H9 (cell line): ENCODE results near the gene SLC26A6. TPM values are rescaled to one million over a fixed set of nuclear protein-coding genes. Genes with fewer than 3 reads are reported as not detected.

Experiments used
- DNase-seq: peaks from one replicate; pipeline ENCODE4 v3.0.0-alpha.2; 2017
- H2AFZ ChIP-seq: one replicate; pipeline ENCODE4 v1.6.1; 2013; ENCODE audit warnings: mild to moderate bottlenecking, low read length, control low read depth, moderate library complexity
- H2AK5ac ChIP-seq: 2 replicates; pipeline ENCODE4 v1.6.1; 2013; ENCODE audit warnings: low read length, control low read depth, mixed read lengths; ENCODE audit not compliant: insufficient read length
- H2BK120ac ChIP-seq: one replicate; pipeline ENCODE4 v1.6.1; 2013; ENCODE audit warnings: low read depth, mild to moderate bottlenecking, low read length, control low read depth, inconsistent platforms; ENCODE audit not compliant: poor library complexity, severe bottlenecking
- H2BK12ac ChIP-seq: 2 replicates; pipeline ENCODE4 v1.6.1; 2013; ENCODE audit warnings: low read length, control low read depth, mixed read lengths, low read depth; ENCODE audit not compliant: insufficient read length
- H2BK15ac ChIP-seq: 2 replicates; pipeline ENCODE4 v1.6.1; 2013; ENCODE audit warnings: low read depth, low read length, control low read depth
- H2BK20ac ChIP-seq: one replicate; pipeline ENCODE4 v1.6.1; 2013; ENCODE audit warnings: low read depth, mild to moderate bottlenecking, low read length, control low read depth, inconsistent platforms; ENCODE audit not compliant: poor library complexity, severe bottlenecking
- H2BK5ac ChIP-seq: 2 replicates; pipeline ENCODE4 v1.6.1; 2013; ENCODE audit warnings: low read length, control low read depth, mixed read lengths; ENCODE audit not compliant: insufficient read length
- H3K14ac ChIP-seq: 2 replicates; pipeline ENCODE4 v1.6.1; 2013; ENCODE audit warnings: low read length, control low read depth; ENCODE audit not compliant: insufficient read depth
- H3K18ac ChIP-seq: 2 replicates; pipeline ENCODE4 v1.6.1; 2013; ENCODE audit warnings: low read depth, mild to moderate bottlenecking, mixed read lengths, low read length, control low read depth; ENCODE audit not compliant: insufficient read length
- H3K23ac ChIP-seq: 2 replicates; pipeline ENCODE4 v1.6.1; 2013; ENCODE audit warnings: low read length, control low read depth, mixed read lengths, low read depth; ENCODE audit not compliant: insufficient read length
- H3K23me2 ChIP-seq: 2 replicates; pipeline ENCODE4 v1.6.1; 2013; ENCODE audit warnings: low read depth, mild to moderate bottlenecking, mixed read lengths, low read length, control low read depth; ENCODE audit not compliant: insufficient read length, poor library complexity, severe bottlenecking
- H3K27ac ChIP-seq: 2 replicates; pipeline ENCODE4 v1.5.1; 2013; ENCODE audit warnings: low read length, control low read depth, mixed read lengths, low read depth; ENCODE audit not compliant: insufficient read length
- H3K27me3 ChIP-seq: 2 replicates; pipeline ENCODE4 v1.6.1; 2013; ENCODE audit warnings: low read length, control low read depth, inconsistent platforms; ENCODE audit not compliant: insufficient read depth
- H3K4ac ChIP-seq: 2 replicates; pipeline ENCODE4 v1.6.1; 2013; ENCODE audit warnings: low read depth, mild to moderate bottlenecking, control low read depth, inconsistent platforms, low read length, moderate library complexity
- H3K4me1 ChIP-seq: 2 replicates; pipeline ENCODE4 v1.6.1; 2013; ENCODE audit warnings: low read length, control low read depth, inconsistent platforms; ENCODE audit not compliant: insufficient read depth
- H3K4me2 ChIP-seq: 2 replicates; pipeline ENCODE4 v1.6.1; 2013; ENCODE audit warnings: low read length, control low read depth, mixed read lengths; ENCODE audit not compliant: insufficient read length, insufficient read depth
- H3K56ac ChIP-seq: 2 replicates; pipeline ENCODE4 v1.6.1; 2013; ENCODE audit warnings: low read depth, mild to moderate bottlenecking, mixed read lengths, low read length, control low read depth; ENCODE audit not compliant: insufficient read length
- H3K79me1 ChIP-seq: 2 replicates; pipeline ENCODE4 v1.6.1; 2013; ENCODE audit warnings: low read depth, mild to moderate bottlenecking, moderate library complexity, low read length, control low read depth, inconsistent platforms; ENCODE audit not compliant: insufficient read depth, poor library complexity, severe bottlenecking
- H3K79me2 ChIP-seq: 2 replicates; pipeline ENCODE4 v1.6.1; 2013; ENCODE audit warnings: low read length, control low read depth, inconsistent platforms; ENCODE audit not compliant: insufficient read depth
- H3K9ac ChIP-seq: 2 replicates; pipeline ENCODE4 v1.6.1; 2013; ENCODE audit warnings: low read length, control low read depth, mixed read lengths; ENCODE audit not compliant: insufficient read length; ENCODE audit errors: extremely low read depth
- H3K9me3 ChIP-seq: one replicate; pipeline ENCODE4 v1.6.1; 2013; ENCODE audit warnings: low read depth, low read length, inconsistent platforms; ENCODE audit not compliant: control insufficient read depth
- H3T11ph ChIP-seq: one replicate; pipeline ENCODE4 v1.6.1; 2013; ENCODE audit warnings: mild to moderate bottlenecking, low read length, control low read depth, inconsistent platforms
- H4K20me1 ChIP-seq: one replicate; pipeline ENCODE4 v1.6.1; 2013; ENCODE audit not compliant: control insufficient read depth, insufficient read length, insufficient read depth
- H4K5ac ChIP-seq: 2 replicates; pipeline ENCODE4 v1.6.1; 2013; ENCODE audit warnings: low read depth, mild to moderate bottlenecking, mixed read lengths, low read length, control low read depth; ENCODE audit not compliant: insufficient read length
- H4K8ac ChIP-seq: replicated peaks from 2 replicates; pipeline ENCODE4 v1.6.1; 2013; ENCODE audit warnings: low read length, control low read depth, mixed read lengths, low read depth; ENCODE audit not compliant: insufficient read length
- H4K91ac ChIP-seq: 2 replicates; pipeline ENCODE4 v1.6.1; 2013; ENCODE audit warnings: low read depth, mild to moderate bottlenecking, moderate library complexity, mixed read lengths, low read length, control low read depth; ENCODE audit not compliant: insufficient read length
- H3K27ac Mint-ChIP-seq, 3 experiments: 2 replicates in 2 of 3; 3 replicates in 1 of 3; pipeline ENCODE4 v1.8.0; 2020 to 2021; ENCODE audit warnings: mixed read lengths in 3 of 3, mild to moderate bottlenecking in 1 of 3, moderate library complexity in 1 of 3
- H3K27me3 Mint-ChIP-seq: 2 replicates; pipeline ENCODE4 v1.8.0; 2021; ENCODE audit warnings: low read depth, mild to moderate bottlenecking, moderate library complexity, mixed read lengths
- H3K36me3 Mint-ChIP-seq, 3 experiments: 2 replicates in 2 of 3; 3 replicates in 1 of 3; pipeline ENCODE4 v1.8.0; 2020 to 2021; ENCODE audit warnings: low read depth in 3 of 3, mixed read lengths in 3 of 3; ENCODE audit not compliant: insufficient read depth in 1 of 3
- H3K4me1 Mint-ChIP-seq, 2 experiments: 2 replicates each; pipeline ENCODE4 v1.8.0; 2020; ENCODE audit warnings: mixed read lengths in 2 of 2
- H3K4me3 Mint-ChIP-seq, 2 experiments: 2 replicates in 1 of 2; 3 replicates in 1 of 2; pipeline ENCODE4 v1.8.0; 2020 to 2021; ENCODE audit warnings: mild to moderate bottlenecking in 2 of 2, mixed read lengths in 2 of 2, moderate library complexity in 1 of 2
- H3K9me3 Mint-ChIP-seq, 2 experiments: 2 replicates in 1 of 2; 3 replicates in 1 of 2; pipeline ENCODE4 v1.8.0; 2020; ENCODE audit warnings: mild to moderate bottlenecking in 2 of 2, mixed read lengths in 2 of 2, moderate library complexity in 1 of 2
- CTCF ChIP-seq: fragments of 200-600 bp; sonication (generic); conservative IDR thresholded peaks from 3 replicates; pipeline ENCODE4 v1.8.0; 2021; ENCODE audit warnings: antibody characterized with exemption, mild to moderate bottlenecking
- WGBS: extraction: QIAGEN DNeasy Blood & Tissue Kit; methylation state at CpG from one replicate; pipeline ENCODE4 v1.1.7; 2013; ENCODE audit warnings: missing lambda C conversion rate, low lambda C conversion rate, mixed read lengths; ENCODE audit not compliant: insufficient read length; ENCODE audit errors: extremely low coverage; 5-methylcytosine and 5-hydroxymethylcytosine counted together
- total RNA-seq: library from RNA; stranded (reverse); gene quantifications from 2 replicates; pipeline ENCODE4 v1.2.1, GENCODE V29; 2021

The SLC26A6 gene
- total RNA-seq, 1 experiment from 2014 or later = 61.3 TPM

DNA sequence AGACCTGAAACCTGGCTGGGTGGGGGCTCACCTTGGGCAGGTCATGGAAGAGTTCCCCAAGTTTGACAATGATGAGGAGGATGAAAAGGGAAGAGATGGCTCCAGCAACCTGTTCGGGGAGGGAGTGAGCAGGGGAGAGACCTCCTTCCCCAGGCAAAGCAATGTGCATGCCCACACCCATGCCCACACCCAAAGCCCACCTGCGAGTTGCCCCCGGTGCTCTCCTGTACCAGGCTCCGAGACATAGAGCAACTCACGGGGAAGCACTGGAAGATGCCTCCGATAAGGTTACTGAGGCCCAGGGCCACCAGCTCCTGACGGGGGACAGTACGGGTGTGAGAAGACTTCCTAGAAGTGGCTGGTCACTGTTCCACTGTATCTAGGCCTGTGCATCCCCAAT lies 4.9 kb downstream of the SLC26A6 start:
- TF ChIP-seq CTCF = no peak
- no peak overlapping the region for H4K91ac ChIP-seq

More for the DNA sequence above, 4.9 kb downstream of the SLC26A6 start:
- Histone ChIP-seq H3K9ac (no peak overlapping the region), H3K14ac (no peak overlapping the region), H3K23ac (no peak overlapping the region), H3K18ac (no peak overlapping the region), H2BK15ac (no peak overlapping the region), H3K79me1 (no peaks in the 10 kb centered on the region), H2BK20ac (no peak overlapping the region), H2BK120ac (no peak overlapping the region), H4K8ac (no peak overlapping the region), H4K20me1 (no peaks in the 10 kb centered on the region), H2BK5ac (no peak overlapping the region), H3T11ph (no peak overlapping the region), H3K9me3 (no peaks in the 10 kb centered on the region), H3K27ac (no peak overlapping the region), H2AK5ac (no peak overlapping the region), H3K27me3 (no peaks in the 10 kb centered on the region), H3K23me2 (peaks cover 6% of the 10 kb centered on the region), H4K5ac (no peak overlapping the region), H2BK12ac (no peak overlapping the region), H3K4me2 (no peak overlapping the region), H3K4ac (no peak overlapping the region), H3K4me1 (no peaks in the 10 kb centered on the region; the same call in 1 of the 2 replicates), H2AFZ (no peak overlapping the region), H3K79me2 (no peaks in the 10 kb centered on the region), H3K56ac (no peak overlapping the region)
- Mint-ChIP-seq H3K9me3 (no peaks in the 10 kb centered on the region), H3K4me3 (no peak overlapping the region; a peak in 1 of 5 replicates), H3K27me3 (peaks cover 1% of the 10 kb centered on the region; the same call in 1 of the 2 replicates), H3K4me1 (peaks cover 6 to 8% of the 10 kb centered on the region in 2 experiments), H3K27ac (peak overlapping the region in 2 of 3 experiments; percentile 55 to 61; a peak in 1 of 7 replicates), H3K36me3 (peaks cover 47 to 77% (median 76%) of the 10 kb centered on the region in 3 experiments)
- WGBS = no CpG with 5 or more reads among the region's 8 CpGs
- DNase-seq = no peak
